ENCODE data around the gene M1AP.

Gene M1AP

DNA sequence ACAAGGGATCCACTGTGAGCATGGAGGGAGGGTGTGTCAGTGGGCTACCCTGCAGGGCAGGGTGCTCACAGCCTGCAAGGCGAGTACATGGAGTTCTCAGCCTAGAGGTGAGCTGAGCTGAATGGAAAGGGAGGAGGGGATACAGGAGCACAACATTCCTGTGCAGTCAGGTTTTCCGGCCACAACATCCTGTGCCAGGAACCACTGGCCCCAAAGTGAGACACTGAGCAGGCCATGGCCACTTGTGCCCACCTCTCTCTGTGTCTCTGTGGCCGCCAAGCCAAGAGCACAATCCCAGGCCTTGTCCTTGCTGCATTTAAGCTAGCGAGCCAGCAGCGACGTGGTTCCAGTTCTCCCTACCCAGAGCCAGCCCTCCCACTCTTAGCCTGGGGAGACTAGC lies 87.5 kb downstream of the M1AP start:
- DNase-seq (ENCODE audit: low read depth), result no peak
- Histone ChIP-seq H3K27me3 (replicated peaks; ENCODE audit: control insufficient read depth, insufficient read depth, low read length) (no peaks in the 10 kb centered on the region), H3K9me3 (ENCODE audit: control insufficient read depth, low read length) (no peaks in the 10 kb centered on the region), H3K4me1 (ENCODE audit: control insufficient read depth, insufficient read depth, low read length) (peaks cover 15% of the 10 kb centered on the region), H3K36me3 (ENCODE audit: control insufficient read depth, insufficient read depth, low read length, severe bottlenecking) (peaks cover 5% of the 10 kb centered on the region), H3K9ac (ENCODE audit: low read length) (no peak overlapping the region), H3K4me3 (ENCODE audit: low read length) (no peak overlapping the region)

DNA sequence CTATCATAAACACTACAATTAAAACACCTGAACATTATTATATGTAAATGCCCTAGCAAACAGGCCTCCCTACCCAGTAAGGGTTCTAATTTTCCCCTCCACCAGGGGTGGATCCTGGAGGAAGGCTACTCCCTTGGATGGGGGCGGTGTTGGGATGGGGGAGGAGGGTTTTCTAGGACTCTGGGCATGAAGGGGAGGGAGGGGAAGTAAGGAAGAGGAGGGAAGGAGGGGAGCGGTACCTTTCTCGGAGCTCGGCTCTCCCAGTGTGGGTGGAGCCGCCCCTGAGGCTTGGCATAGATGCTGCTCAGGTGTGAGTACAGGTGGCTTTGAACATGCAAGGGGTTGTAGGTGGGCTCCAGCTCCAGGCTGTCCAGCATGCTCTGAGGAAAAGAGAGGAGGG lies 88.2 kb downstream of the M1AP start:
- no peak for DNase-seq (ENCODE audit: low read depth)
- no peak overlapping the region for H3K9ac ChIP-seq (ENCODE audit: low read length)
- H3K27me3 ChIP-seq (replicated peaks; ENCODE audit: control insufficient read depth, insufficient read depth, low read length), result no peaks in the 10 kb centered on the region

DNA sequence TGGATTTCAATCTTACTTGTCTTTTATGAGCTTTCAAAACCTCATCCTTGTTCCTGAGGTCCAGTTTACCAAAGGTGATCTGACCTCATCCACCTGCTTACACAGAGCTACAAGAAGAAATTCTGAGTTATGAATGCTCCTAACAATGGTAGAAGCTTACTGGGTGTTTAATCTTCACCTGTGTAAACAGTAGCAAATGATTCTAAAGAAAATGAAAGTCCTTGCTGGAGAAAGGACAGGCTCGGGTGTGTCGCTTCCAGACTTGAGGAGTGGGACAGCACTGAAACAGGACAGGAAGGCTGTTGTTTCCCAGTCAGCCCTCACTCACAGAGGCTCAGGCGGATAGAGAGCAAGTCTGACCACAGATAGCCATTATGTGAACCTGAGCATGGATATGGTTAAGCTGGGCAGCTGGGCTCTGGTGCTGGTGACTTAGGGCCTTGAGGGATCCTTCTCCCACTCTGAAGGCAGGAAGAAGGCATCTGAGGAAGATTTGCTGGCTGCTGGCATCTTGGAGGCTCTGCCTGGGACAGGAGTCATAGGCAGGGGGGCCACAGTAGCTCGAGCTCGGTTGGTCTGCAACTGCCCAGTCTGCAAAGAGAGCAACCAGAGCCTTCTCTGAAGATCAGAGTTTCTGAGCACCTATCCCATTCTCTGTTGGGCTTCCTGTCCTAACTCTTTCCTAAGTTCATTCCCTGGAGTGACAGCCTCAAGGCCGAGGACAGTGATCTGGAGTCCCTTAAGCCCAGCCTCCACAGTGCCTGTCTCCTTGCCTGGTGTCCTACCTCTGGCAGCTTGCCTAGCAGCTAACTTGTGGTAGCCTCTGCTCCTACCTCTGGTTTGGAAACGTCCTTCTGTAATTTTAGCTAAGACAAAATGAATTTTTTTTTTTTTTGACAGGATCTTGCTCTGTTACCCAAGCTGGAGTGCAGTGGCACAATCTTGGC lies 89.6 kb downstream of the M1AP start:
- Histone ChIP-seq H3K36me3 (ENCODE audit: control insufficient read depth, insufficient read depth, low read length, severe bottlenecking) (peaks cover 5% of the 10 kb centered on the region), H3K9me3 (ENCODE audit: control insufficient read depth, low read length) (no peaks in the 10 kb centered on the region), H3K4me1 (ENCODE audit: control insufficient read depth, insufficient read depth, low read length) (peaks cover 15% of the 10 kb centered on the region), H3K4me3 (ENCODE audit: low read length) (no peak overlapping the region), H3K27me3 (replicated peaks; ENCODE audit: control insufficient read depth, insufficient read depth, low read length) (no peaks in the 10 kb centered on the region), H3K9ac (ENCODE audit: low read length) (no peak overlapping the region)
- DNase-seq (ENCODE audit: low read depth), result no peak

More for the DNA sequence above, 88.2 kb downstream of the M1AP start:
- H3K4me1 ChIP-seq (ENCODE audit: control insufficient read depth, insufficient read depth, low read length), result peaks cover 21% of the 10 kb centered on the region
- H3K36me3 ChIP-seq (ENCODE audit: control insufficient read depth, insufficient read depth, low read length, severe bottlenecking), result peaks cover 5% of the 10 kb centered on the region
- H3K9me3 ChIP-seq (ENCODE audit: control insufficient read depth, low read length), result no peaks in the 10 kb centered on the region
- H3K4me3 ChIP-seq (ENCODE audit: low read length), result no peak overlapping the region

DNA sequence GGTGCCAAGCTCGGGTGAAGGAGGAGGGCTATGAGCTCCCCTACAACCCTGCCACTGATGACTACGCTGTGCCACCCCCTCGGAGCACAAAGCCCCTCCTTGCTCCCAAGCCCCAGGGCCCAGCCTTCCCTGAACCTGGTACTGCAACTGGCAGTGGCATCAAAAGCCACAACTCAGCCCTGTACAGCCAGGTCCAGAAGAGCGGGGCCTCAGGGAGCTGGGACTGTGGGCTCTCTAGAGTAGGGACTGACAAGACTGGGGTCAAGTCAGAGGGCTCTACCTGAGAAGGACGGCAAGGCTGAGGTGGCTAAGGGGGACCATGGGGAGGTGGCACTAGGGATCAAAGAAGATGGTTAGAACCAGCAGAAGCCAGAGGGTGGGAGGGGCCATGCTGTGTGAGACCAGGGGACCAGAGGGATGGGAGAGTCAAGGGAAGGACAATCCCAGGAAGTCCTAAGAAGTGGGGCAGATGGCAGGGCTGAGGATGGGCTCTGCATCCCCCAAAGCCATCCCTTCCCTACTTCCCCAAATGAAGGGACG lies 91.2 kb downstream of the M1AP start:
- H3K4me1 ChIP-seq (ENCODE audit: control insufficient read depth, insufficient read depth, low read length), result peaks cover 25% of the 10 kb centered on the region
- peaks cover 5% of the 10 kb centered on the region for H3K36me3 ChIP-seq (ENCODE audit: control insufficient read depth, insufficient read depth, low read length, severe bottlenecking)
- H3K4me3 ChIP-seq (ENCODE audit: low read length), result no peak overlapping the region
- no peak for DNase-seq (ENCODE audit: low read depth)
- H3K9me3 ChIP-seq (ENCODE audit: control insufficient read depth, low read length), result no peaks in the 10 kb centered on the region
- no peak overlapping the region for H3K9ac ChIP-seq (ENCODE audit: low read length)
- no peaks in the 10 kb centered on the region for H3K27me3 ChIP-seq (replicated peaks; ENCODE audit: control insufficient read depth, insufficient read depth, low read length)

DNA sequence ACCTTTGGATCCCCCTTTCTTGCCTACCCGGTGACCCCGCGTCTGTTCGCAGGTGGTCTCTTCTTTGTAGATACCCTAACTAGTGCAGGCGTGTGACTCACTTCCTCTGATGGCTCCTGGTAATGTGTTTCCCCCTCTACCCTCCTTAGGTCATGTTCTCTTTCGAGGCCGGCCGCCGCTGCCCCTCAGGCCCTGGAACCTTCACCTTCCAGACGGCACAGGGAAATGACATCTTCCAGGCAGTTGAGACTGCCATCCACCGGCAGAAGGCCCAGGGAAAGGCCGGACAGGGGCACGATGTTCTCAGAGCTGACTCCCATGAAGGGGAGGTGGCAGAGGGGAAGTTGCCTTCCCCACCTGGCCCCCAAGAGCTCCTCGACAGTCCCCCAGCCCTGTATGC lies 92.0 kb downstream of the M1AP start:
- H3K27me3 ChIP-seq (replicated peaks; ENCODE audit: control insufficient read depth, insufficient read depth, low read length), result no peaks in the 10 kb centered on the region
- H3K36me3 ChIP-seq (ENCODE audit: control insufficient read depth, insufficient read depth, low read length, severe bottlenecking), result peaks cover 5% of the 10 kb centered on the region
- no peaks in the 10 kb centered on the region for H3K9me3 ChIP-seq (ENCODE audit: control insufficient read depth, low read length)
- H3K9ac ChIP-seq (ENCODE audit: low read length), result no peak overlapping the region
- peak overlapping the region; percentile 87 for H3K4me3 ChIP-seq (ENCODE audit: low read length)
- DNase-seq (ENCODE audit: low read depth), result no peak
- H3K4me1 ChIP-seq (ENCODE audit: control insufficient read depth, insufficient read depth, low read length), result peaks cover 25% of the 10 kb centered on the region

DNA sequence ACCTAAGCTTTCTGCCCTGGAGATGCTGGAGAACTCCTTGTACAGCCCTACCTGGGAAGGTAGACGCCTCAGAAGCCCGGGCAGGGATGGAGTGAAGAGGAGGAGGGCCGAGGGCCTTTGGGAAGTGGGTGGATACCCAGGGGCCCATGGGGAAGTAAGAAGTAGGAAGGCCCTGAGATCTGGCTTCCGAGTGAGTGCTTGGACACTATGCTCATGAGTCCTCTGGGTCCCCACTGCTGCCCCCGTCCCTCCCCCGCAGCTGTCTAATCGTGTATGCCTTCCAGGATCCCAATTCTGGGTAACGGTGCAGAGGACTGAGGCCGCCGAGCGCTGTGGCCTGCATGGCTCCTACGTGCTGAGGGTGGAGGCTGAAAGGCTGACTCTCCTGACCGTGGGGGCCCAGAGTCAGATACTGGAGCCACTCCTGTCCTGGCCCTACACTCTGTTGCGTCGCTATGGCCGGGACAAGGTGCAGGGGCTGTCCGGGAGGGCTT lies 92.5 kb downstream of the M1AP start:
- Histone ChIP-seq H3K36me3 (ENCODE audit: control insufficient read depth, insufficient read depth, low read length, severe bottlenecking) (peaks cover 5% of the 10 kb centered on the region), H3K4me3 (ENCODE audit: low read length) (peak overlapping the region; percentile 87), H3K27me3 (replicated peaks; ENCODE audit: control insufficient read depth, insufficient read depth, low read length) (no peaks in the 10 kb centered on the region), H3K4me1 (ENCODE audit: control insufficient read depth, insufficient read depth, low read length) (peaks cover 25% of the 10 kb centered on the region), H3K9ac (ENCODE audit: low read length) (peak overlapping the region; percentile 87), H3K9me3 (ENCODE audit: control insufficient read depth, low read length) (no peaks in the 10 kb centered on the region)
- DNase-seq (ENCODE audit: low read depth), result no peak

DNA sequence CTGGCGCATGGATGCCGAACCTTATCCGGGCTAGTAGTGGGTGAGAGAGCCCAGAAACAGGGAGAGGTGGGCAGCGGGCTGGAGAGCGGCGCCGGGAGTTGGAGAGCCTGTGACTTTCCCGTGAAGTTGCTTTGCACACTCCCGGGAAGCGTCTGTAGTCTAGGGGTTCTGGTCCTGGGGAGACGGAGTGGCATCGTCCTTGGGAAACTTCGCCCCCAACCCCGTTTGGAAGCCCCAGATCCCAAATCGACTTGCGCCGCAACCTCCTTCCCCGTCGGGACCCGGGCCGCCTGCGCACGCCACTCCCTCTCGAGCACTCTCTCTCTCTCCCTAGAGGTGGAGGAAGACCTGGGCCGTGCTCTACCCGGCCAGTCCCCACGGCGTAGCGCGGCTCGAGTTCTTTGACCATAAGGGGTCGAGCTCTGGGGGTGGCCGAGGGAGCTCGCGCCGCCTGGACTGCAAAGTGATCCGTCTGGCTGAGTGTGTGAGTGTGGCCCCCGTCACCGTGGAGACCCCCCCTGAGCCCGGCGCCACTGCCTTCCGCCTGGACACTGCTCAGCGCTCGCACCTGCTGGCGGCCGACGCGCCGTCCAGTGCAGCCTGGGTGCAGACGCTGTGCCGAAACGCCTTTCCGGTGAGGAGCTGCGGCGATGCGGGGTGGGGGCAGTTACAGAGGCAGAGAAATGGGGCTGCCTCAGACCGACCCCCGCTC lies 93.2 kb downstream of the M1AP start:
- Histone ChIP-seq H3K9me3 (ENCODE audit: control insufficient read depth, low read length) (no peaks in the 10 kb centered on the region), H3K36me3 (ENCODE audit: control insufficient read depth, insufficient read depth, low read length, severe bottlenecking) (peaks cover 5% of the 10 kb centered on the region), H3K4me3 (ENCODE audit: low read length) (peak overlapping the region; percentile 87), H3K27me3 (replicated peaks; ENCODE audit: control insufficient read depth, insufficient read depth, low read length) (no peaks in the 10 kb centered on the region), H3K4me1 (ENCODE audit: control insufficient read depth, insufficient read depth, low read length) (peaks cover 25% of the 10 kb centered on the region), H3K9ac (ENCODE audit: low read length) (peak overlapping the region; percentile 87)
- peak; percentile 61 for DNase-seq (ENCODE audit: low read depth)

DNA sequence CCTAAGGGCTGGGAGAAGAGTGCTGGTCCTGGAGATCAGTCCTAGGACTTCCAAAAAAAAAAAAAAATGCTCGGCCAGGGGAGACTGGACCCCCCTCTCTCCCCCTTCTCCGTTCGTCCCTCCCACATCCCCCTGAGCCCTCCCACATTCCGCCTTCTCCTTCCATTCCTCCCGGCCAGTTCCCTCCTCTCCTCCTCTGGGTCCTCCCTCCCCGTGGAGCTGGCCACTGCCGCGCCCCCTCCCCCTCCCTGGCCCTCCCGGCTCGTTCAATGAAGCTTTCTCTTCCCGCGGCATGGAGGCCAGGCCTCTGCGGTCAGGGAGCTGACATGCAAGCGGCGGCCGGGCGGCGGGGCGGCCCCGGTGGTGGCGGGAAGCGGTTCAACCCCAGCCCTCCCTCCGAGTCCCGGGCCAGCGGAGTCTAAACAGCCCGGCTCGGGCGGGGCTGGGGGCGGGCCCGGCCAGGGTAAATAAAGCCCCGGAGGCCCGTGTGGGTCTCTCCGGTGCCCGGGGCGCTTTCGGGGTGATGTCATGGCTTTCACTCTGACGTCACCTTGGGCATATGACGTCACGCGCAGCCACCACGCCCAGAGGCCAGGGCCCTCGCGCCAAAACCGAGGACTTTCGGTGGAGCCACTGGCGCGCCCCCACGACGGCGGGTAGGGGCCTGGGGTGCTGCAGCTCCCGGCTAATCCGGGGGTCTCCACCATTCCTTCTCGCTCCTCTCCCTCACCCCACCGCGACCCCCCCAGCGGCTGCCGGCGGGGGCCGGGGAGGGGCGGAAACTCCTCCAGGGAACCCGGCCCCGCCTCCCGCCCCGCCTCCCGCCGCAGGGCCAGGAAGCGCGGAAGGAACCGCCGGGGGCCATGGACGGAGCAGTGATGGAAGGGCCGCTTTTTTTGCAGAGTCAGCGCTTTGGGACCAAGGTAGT lies 94.0 kb downstream of the M1AP start, which contains the start of the genes DOK1 and LOXL3:
Gene DOK1, plus strand, starts transcription at position 829 of the 928 bp plus-strand sequence. Its CDS starts 35 bp downstream, at position 864.
Gene LOXL3, minus strand, starts transcription at position 51 of the 928 bp plus-strand sequence. CDS start 1,308 bp downstream, outside the sequence.
- H3K27me3 ChIP-seq (replicated peaks; ENCODE audit: control insufficient read depth, insufficient read depth, low read length), result no peaks in the 10 kb centered on the region
- no peaks in the 10 kb centered on the region for H3K9me3 ChIP-seq (ENCODE audit: control insufficient read depth, low read length)
- DNase-seq (ENCODE audit: low read depth), result peak; percentile 96

DNA sequence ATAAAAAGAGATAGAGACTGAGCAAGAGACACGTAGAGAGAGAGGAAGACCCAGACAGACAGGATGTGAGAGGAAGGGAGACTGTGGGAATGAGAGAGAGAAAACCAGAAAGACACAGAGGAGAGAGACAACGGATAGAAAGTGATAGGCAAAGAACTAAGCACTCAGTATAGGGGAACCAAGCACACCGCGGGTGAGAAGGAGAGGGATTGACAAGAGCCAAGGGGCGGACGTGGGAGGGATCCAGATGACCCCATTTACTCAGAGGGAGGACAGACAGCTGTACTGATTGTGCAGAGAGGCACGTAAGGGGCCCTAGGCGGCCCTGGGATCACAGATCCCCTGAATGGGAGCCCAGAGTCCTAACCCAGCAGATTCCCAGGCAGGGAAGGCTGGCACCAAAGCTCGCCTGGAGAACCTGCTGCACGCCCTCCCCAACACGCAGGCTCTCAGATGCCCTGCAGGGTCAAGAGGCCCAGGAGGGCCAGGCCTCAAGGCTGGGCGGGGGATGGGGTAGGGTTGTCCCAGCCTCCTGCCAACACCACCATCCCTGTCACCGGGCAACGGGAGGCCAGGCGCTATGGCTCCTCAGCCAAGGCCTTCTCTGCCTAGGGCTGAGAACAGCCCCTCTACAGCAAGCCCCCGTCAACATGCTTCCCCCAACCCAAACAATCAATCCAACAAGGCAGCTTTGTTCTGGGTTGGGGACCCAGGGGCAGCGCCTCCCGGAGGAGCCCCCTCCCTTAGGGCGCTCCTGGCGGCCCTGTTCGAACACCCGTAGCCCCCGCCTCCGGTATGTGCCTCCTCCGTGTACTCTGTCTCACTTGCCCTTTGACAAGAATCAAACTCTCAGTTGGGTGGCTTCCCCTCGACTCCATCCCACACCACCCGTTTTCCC lies 95.0 kb downstream of the M1AP start:
- H3K36me3 ChIP-seq (ENCODE audit: control insufficient read depth, insufficient read depth, low read length, severe bottlenecking), result peaks cover 5% of the 10 kb centered on the region
- peak; percentile 55 for DNase-seq (ENCODE audit: low read depth)
- no peaks in the 10 kb centered on the region for H3K27me3 ChIP-seq (replicated peaks; ENCODE audit: control insufficient read depth, insufficient read depth, low read length)
- H3K9ac ChIP-seq (ENCODE audit: low read length), result peak overlapping the region; percentile 87
- peak overlapping the region; percentile 87 for H3K4me3 ChIP-seq (ENCODE audit: low read length)
- peaks cover 30% of the 10 kb centered on the region for H3K4me1 ChIP-seq (ENCODE audit: control insufficient read depth, insufficient read depth, low read length)
- H3K9me3 ChIP-seq (ENCODE audit: control insufficient read depth, low read length), result no peaks in the 10 kb centered on the region

More for the DNA sequence above, 94.0 kb downstream of the M1AP start, which contains the start of the genes DOK1 and LOXL3:
- peak within 1 kb of the TSS; percentile 87 for H3K9ac ChIP-seq (ENCODE audit: low read length)
- H3K4me3 ChIP-seq (ENCODE audit: low read length), result peak within 1 kb of the TSS; percentile 87
- peaks cover 29% of the 10 kb centered on the region for H3K4me1 ChIP-seq (ENCODE audit: control insufficient read depth, insufficient read depth, low read length)
- peaks cover 5% of the 10 kb centered on the region for H3K36me3 ChIP-seq (ENCODE audit: control insufficient read depth, insufficient read depth, low read length, severe bottlenecking)
